Cerebellar nuclear complex (tissue), 1 donor: ENCODE data around the gene AMACR.

ENCODE experiments used
- DNase-seq, 2 experiments: peaks; one replicate each; lab custom pipeline; 2025; lab: John Stamatoyannopoulos, UW

Gene AMACR

DNA sequence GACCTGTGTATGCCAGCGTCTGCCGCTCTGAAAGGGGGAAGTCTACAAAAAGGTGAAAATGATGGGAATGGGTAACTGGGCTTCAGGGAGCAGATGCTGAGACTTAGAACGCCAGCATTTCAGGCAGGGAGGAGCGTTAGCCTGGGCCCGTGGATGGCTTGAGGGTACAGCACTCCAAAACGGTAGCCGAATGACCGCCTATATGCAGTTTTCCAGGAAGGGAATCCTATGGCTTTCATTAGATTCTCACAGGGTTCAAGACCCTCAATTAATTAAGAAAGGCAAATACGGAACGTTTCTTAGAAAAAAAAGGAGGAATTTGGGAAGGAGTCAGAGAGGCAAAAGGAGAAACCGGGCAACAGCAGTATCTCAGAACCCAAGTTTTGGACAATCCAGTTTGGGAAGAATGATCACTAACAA, 639 bp downstream of the AMACR start:
- no peak for DNase-seq

DNA sequence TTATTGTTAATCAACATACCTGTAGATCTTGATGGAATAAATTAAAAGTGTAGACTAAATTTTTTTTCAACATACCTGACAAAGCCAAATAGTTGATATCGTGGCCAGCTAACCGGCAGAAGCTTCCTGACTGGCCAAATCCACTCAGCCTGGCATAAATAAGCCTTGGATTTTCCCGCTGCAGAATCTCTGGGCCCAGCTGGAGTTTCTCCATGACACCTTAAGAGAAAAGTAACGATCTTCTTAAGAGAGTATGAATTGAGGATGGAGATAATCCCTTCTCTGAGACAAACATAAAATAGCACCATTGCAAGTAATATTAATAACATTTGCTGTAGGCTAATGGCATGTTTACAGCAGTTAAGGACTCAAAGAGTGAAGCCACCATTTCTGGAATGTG, 2.2 kb downstream of the AMACR start:
- DNase-seq, result no peak

DNA sequence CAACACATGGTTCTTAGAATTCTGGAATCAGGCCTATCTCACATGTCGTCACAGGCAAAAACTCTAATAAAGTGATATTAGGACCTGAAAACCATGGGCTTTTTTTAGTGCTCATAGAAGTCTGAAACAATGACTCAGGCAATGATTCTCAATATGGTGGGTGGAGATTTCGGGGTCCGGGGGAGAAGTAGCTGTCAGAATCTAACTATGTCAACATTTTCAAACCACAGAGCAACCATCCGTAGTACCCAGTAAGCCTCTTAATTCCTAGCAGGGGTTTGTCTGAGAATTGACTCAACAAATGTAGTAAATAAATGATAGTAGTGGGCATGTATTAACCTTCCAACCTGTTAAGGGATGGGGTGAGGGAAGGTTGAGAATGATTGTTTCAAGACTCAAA, 2.6 kb downstream of the AMACR start:
- no peak for DNase-seq

DNA sequence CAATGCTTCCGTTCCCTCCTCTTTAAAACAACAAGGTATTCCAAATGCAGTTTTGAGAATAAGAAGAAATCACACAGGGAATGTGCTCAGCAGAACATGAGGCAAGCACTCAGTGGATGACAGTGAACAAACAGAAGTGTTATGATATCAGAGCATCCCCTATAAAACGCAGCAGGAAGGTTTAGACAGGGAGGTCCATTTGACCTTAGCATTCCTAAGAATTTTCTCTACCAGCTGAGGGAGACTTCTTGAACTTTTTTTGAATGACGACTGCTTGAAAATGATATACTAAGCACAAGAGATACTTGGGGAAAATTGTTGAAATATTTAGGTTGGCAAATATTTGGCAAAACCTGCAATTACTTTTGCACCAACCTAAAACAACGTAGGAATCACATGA, 3.9 kb downstream of the AMACR start:
- no peak for DNase-seq

DNA sequence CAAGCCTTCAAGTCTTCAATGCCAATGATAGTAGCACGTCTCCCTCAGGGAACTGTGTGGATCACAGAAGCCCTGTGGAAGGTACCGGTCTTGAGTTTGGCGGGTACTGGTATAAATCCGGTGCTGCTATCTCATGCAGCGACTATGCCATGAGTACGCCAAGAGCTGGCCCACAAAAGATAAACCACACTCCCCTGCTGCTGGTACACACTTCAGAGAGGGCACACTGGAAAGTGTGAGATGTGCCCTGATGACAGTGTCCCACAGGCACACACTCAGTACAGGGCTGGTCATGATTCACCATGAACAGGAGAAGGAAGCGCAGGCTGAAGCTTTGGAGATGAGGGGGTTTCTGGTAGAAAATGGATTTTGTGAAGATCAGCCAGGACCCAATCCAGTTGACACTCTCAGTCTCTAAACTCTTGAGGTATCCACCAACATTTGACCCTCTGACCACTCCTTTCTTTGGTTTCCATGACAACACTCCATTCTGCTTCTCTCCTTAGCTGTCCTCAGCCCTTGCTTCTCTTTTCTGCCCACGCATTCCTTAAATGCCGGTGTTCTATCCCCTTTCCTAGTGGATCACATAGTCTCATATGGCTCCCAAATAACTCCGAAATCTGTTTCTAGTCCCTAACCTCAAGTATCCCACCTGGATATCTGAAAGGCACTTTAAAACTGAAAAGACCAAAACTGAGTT, 5.1 kb downstream of the AMACR start:
- DNase-seq, result no peak

DNA sequence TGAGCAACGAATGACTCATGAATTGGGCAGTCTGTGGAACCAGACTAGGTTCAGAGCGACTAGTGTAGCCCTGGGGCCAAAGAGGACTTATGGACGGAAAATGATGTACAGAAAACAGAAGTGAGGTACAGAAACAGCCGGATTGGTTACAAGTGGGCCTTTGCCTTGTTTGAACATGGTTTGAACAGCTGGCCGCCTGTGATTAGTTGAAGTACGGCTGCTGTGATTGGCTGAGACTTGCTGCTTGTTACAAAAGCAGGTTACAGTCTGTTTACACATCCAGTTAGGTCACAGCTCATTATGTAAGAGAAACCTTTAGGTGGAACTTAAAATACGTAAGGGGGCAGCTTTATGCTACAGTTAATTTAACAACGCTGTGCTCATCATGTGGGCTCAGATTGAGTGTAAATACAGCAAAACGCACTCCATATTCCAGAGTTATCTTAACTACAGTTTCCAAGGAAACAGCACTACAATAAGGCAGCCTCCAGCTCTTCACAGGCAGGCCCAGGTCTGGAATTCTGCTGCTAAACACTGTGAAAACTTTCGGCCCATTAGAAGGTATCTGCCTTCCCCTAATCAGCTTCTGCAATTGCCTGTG, 6.5 kb downstream of the AMACR start:
- DNase-seq, result no peak

DNA sequence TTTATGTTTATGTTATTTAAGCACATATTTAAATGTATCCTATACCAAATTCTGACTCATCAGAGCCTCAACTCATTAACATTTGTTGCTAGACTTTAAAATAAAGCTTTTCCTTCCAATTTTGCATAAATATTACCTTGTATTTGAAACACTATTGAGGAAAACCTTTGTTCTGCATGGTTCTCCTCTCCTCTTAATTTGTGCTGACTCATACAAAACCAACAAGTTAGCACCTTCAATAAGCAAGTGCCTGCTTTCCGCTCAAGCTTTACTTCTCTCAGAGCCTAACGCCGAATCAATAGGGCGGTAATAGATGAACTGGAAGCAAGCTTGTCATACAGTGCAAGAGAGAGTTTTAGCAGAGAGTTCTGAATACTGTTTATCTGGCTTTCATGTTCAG, 7.9 kb downstream of the AMACR start:
- no peak for DNase-seq

DNA sequence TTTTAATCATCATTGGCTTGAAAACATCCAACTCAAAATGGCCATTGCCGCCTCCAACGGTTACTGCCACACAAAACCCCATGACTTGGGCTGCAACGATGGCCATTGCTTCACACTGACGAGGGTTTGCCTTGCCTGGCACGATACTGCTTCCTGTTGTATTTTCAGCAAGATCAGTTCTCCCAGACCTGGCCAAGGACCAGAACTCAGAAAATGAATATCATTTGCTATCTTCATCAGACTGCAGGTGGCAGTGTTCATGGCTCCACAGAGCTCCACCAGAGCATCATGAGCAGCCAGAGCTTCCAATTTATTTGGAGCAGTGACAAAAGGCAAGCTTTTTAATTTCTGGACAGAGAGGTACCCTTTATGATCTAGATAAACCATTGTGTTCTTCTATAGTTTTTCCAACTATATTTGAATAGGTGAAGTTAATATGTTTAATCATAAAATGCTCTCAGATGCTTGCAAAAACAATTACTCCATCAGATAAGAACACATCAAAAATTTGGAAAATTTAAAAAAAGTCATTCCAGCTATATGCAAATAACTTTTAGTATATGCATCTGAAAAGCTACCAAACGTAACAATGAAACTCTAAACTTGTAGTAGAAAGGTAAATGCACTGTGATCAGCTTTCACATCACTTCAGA, 10.4 kb downstream of the AMACR start:
- DNase-seq, result peak; percentile 9 to 64

DNA sequence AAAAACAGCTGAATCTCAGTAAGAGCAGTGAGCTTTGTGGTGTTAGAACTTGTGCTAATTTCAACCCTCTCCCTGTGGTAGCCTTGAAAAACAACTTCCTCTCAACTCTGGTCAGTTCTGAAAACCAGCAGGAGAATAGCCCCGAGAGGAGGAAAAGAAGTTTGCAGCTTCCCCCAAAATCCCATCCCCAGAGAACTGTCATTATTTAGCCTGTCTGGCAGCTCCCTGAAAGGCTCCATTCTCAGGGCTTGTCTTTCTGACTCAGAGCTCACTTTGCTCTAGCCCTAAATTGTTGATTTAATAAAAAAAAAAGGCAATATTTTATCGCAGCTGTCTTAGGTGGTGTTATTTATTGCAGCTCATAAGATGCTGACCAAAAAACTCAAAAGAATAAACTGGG, 12.0 kb downstream of the AMACR start:
- no peak for DNase-seq

DNA sequence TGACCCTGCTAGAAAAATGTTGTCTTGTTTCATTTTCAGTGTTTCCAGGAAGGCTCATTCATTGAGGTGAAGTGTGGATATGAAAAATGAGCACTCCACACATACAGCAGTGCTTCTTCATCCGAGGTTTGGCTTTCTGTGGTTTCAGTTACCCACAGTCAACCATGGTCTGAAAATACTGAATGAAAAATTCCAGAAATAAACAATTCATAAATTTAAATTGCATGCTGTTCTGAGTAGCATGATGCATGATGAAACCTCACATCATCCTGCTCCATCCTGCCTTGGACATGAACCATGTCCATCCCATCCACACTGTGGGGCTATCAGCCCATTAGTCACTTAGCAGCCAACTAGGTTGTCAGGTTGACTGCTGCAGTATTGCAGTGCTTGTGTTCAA, 13.0 kb downstream of the AMACR start:
- no peak for DNase-seq

DNA sequence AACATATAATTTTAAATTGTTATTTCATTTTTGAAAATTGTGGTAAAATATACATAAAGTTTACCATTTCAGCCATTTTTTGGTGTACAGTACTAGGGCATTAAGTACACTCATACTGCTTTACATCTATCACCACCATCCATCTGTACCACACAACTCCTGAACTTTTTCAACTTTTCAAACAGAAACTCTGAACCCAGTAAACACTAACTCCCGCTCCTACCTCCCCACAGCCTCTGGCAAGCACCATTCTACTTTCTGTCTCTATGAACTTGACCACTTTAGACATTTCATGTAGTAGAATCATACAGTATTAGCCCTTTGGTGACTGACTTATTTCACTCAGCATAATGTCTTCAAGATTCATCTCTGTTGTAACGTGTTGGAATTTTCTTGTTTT, 15.0 kb downstream of the AMACR start:
- DNase-seq, result no peak

DNA sequence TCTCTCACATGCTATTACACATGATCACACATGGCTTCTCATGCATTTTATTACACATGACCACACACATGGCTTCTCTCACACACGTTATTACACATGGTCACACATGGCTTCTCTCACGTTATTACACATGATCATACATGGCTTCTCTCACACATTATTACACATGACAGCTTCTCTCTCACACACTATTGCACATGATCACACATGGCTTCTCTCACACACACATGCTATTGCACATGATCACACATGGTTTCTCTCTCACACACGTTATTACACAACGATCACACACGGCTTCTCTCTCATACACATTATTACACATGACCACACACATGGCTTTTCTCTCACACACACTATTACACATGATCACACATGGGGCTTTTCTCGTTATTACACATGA, 22.4 kb downstream of the AMACR start:
- no peak for DNase-seq

DNA sequence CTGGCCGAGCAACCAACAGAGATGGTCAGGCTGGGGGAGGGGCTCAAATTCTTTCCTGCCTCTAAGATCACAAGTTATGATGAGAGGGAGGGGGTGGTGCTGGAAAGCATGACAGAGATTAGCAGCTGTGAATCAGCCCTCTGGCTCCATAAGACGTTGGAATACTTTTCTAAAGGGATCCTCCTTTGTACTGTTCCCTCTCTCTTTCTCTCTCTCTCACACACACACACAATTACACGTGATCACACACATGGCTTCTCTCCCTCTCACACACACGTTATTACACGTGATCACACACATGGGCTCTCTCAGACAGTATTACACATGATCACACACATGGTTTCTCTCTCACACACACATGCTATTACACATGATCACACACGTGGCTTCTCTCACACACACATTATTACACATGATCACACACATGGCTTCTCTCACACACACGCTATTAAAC, 23.2 kb downstream of the AMACR start, which contains the start of gene SLC45A2:
SLC45A2 (minus strand) TSS at position 23 of the 454 bp plus-strand sequence. CDS start 110 bp downstream, outside the sequence.
- no peak for DNase-seq

DNA sequence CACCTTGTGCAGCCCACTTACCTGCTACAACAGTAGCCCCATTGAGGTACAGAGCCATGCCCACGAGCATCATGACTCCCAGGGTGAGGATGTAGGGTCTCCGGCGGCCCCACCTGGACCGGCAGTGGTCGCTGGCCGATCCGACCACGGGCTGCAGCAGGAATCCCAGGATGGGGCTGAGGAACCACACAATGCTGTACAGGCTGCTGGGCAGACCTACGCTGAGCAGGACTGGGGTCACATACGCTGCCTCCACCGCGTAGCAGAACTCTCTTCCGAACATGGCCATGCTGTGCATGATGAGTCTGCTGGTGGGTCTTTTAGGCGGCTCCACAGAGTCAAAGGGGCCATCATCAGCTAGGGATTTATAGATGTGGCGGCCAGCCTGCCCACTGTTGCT, 23.7 kb downstream of the AMACR start:
- no peak for DNase-seq

DNA sequence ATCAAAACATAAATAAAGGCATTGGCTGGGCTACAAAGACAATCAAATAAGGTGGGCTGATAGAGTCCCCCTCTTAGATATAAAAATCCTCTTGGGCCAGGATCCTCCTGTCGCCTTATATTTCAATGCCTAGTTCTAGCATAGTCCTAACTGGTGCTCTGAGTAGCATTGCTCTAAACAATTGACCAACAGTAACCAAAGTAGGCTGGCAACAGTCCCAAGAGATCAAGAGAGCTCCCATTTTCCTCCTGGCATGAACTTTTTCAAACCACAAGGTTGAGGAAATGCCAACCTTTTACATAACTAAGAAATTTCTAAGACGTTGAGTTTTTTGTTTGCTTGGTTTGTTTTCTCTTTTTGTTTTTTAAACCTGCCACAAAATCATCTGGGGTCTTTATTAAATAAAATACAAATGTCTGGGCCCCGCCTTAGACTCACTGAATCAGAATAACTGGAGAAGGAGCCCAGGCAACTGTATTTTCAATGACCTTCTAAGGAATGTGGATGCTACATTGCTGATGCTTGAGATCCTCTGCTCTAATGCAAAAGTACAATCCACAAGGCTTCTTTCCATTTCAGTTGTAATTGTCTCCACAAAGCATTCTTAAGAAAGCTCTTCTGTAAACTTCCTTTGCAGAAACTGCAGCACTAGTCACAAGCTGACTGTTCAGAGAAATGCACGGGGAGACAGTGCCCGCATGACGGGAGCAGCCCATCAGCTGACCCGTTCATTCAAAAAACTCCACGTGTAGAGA, 26.3 kb downstream of the AMACR start:
- no peak for DNase-seq

DNA sequence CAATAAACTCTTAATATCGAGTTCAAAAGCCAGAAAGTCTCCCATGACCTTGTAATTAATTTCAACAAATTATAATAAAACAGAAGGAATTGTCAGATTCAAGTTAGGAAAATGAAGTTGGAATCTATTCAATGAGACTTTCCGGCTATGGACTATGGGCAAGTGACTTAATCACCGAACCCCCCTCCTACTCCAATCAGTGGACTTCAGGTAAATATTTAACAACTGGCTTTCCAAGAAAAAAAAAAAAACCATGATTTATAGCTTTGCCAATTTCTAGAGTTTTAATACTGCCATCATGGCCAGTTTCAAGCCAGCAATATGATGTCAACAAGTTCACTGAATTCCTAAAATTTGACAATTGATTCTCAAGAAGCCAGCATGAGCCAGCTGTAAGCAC, 27.8 kb downstream of the AMACR start:
- DNase-seq, result no peak

DNA sequence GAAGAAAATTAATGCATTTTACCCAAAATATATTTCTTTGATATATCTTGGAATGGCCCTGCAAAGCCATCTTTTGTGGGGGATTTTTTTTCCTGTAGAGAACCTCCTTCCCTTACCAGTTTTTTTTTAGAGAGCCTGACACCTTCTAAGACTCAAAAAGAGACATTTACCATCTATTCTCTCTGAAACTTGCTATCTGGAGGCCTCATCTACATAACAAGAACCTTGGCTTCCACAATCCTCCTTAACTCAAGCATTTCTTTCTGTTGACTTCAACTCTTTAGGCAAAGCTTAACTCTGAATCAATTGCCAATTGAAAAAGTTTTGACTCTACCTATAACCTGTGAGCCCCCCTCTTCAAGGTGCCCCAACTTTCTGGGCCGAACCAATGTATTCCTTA, 29.5 kb downstream of the AMACR start:
- no peak for DNase-seq

DNA sequence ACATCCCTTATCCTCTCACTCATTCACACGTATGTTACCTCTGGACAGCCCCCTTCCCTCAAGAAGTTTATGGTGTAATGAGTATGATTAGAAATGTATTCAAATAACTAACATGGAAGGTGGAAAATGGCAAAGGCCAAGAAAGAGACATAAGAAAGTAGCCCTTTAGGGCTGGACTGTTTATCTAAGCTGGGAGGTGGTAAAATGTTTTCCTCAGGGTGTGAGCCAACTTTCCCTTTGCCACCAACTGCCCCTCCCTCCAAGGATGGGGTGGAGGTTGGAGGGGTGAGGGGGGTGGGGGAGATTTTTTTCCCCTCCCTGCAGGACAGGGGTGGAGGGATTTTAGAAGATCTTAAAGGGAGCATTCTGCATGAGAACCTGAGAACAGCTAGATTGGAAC, 31.5 kb downstream of the AMACR start:
- DNase-seq, result no peak

DNA sequence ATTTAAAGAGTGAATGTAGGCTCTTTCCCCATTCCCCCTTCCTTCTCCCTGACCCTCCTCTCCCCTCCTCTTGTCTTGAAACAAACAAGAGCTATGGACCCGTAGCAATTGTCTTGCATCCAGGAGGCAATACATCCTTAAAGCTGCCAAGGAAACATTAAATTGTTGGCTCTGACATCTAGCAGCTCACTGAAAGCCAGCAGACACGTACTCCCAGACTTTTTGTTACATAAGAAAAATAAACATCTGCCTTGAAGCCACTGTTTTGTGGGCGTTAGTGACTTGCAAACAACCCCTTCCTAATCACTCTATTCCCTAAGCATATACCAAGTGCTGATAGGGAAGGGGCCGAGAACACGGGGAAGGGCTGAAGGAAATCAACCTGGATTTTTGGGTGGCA, 32.0 kb downstream of the AMACR start:
- no peak for DNase-seq

DNA sequence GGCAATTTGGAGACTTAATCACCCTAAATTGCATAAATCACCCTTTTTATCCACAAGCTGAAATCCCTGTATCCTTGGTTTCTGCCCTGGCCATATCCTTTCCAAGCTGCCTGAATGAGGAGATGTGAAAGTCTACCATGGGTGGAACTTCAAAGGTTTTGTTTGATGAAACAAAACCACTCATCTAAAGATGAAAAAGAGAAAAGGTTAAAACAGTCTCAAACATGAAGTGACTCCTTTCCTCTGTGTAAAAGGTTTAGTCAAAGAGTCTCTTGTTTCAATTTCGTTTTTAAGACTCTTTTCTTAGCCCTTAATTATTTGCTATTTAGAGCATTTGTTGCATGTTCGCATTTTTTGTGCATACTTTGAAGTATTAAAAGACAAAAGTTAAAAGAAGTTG, 34.6 kb downstream of the AMACR start:
- DNase-seq, result no peak

DNA sequence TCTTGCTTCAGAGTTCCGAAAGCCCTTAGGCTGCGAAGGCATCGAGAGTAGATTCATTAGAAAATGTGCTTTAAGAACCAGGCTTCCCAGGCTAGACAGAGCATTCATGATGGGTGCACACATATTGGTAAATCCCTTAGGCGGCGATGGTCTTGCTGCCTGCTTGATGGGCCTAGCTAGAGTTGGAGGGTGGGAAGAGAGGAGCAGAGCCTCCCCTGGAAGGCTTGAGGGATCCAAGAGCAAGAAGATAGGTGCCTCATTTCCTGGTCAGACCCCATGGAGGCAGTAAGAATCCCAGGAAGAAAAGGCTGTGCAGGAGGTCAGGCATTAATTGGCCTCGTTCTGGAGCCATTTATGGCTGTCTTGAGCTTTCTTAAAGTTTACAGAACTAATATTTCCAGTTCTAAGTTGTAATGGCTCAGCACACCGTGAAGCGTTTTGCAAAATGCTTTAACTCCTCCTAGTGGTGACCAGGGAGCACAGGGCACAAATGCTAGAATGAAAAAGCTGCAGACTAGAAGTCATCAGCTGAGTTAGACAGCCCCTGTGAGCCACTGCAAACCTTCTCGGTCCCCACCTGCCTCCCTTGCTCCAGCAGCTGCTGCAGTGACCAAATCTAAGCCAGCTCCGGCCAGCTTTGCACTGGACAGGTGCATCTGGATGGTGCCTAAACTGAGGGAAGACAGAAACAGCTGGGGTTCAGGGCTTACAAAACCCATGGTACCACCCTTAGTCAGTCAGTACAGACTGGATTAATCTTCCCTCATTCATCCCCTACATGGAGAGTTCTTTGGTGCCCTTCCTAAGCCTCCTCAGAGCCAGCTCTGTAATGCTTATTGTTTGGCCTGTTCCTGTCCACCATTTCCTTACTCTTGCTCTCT, 38.0 kb downstream of the AMACR start:
- DNase-seq, result no peak
